CD14-positive monocyte (primary cell): Measurements from ENCODE around the gene PTPRU. TPM values are rescaled to one million over a fixed set of nuclear protein-coding genes. Genes with fewer than 3 reads are reported as not detected.
"Not testable (repeated sequence)": the region's sequence is repeated elsewhere in the genome, so short reads cannot be mapped to it uniquely, and the experiment has no call there.

Source experiments
- DNase-seq, 3 donors: peaks; one replicate each; pipeline ENCODE4 v3.0.0-alpha.2; 2011 to 2022
- H2AFZ ChIP-seq: 2 replicates; pipeline ENCODE4 v1.6.0; 2012; ENCODE audit warnings: mild to moderate bottlenecking, low read depth, low read length, inconsistent platforms; ENCODE audit not compliant: insufficient read depth, poor library complexity, severe bottlenecking
- H3K27ac ChIP-seq, 2 donors: 1 replicate in 1 of 2; 2 replicates in 1 of 2; pipeline ENCODE4 v1.5.1; 2012 to 2013; ENCODE audit warnings: low read length in 2 of 2, control low read depth in 1 of 2, inconsistent platforms in 1 of 2, low read depth in 1 of 2, mild to moderate bottlenecking in 1 of 2
- H3K27me3 ChIP-seq, 2 donors: one replicate each; pipeline versions ENCODE4 v1.6.0 to v1.6.1; 2011 to 2013; ENCODE audit warnings: low read length in 2 of 2; ENCODE audit not compliant: control insufficient read depth in 2 of 2, insufficient read depth in 2 of 2
- H3K36me3 ChIP-seq, 2 donors: replicated peaks in 1 of 2; 1 replicate in 1 of 2; 2 replicates in 1 of 2; pipeline versions ENCODE4 v1.5.1 to v1.6.1; 2012 to 2013; ENCODE audit warnings: low read length in 2 of 2, control low read depth in 1 of 2, inconsistent platforms in 1 of 2, mild to moderate bottlenecking in 1 of 2; ENCODE audit not compliant: insufficient read depth in 2 of 2, control insufficient read depth in 1 of 2
- H3K4me1 ChIP-seq, 2 donors: 1 replicate in 1 of 2; 2 replicates in 1 of 2; pipeline versions ENCODE4 v1.5.1 to v1.6.1; 2012 to 2013; ENCODE audit warnings: low read length in 2 of 2, control low read depth in 1 of 2, inconsistent platforms in 1 of 2, mild to moderate bottlenecking in 1 of 2, moderate library complexity in 1 of 2; ENCODE audit not compliant: insufficient read depth in 2 of 2, control insufficient read depth in 1 of 2
- H3K4me2 ChIP-seq: replicated peaks from 2 replicates; pipeline ENCODE3; 2012; ENCODE audit warnings: low read length, moderate library complexity, mild to moderate bottlenecking; ENCODE audit not compliant: poor library complexity, severe bottlenecking; ENCODE audit errors: extremely low read depth
- H3K4me3 ChIP-seq, 3 experiments: fragments of 200-600 bp in 1 of 3; sonication (generic) in 1 of 3; replicated peaks in 1 of 3; 1 replicate in 2 of 3; 2 replicates in 1 of 3; pipeline ENCODE4 v1.5.1; 2011 to 2013; ENCODE audit warnings: low read length in 3 of 3, mild to moderate bottlenecking in 3 of 3, control low read depth in 2 of 3, low read depth in 2 of 3, inconsistent platforms in 1 of 3, moderate library complexity in 1 of 3
- H3K79me2 ChIP-seq: 2 replicates; pipeline ENCODE4 v1.6.0; 2012; ENCODE audit warnings: mild to moderate bottlenecking, control low read depth, inconsistent platforms, low read length, moderate library complexity; ENCODE audit not compliant: insufficient read depth
- H3K9ac ChIP-seq: 2 replicates; pipeline ENCODE4 v1.6.0; 2017; ENCODE audit warnings: low read length, mild to moderate bottlenecking; ENCODE audit not compliant: insufficient read depth, poor library complexity, severe bottlenecking
- H3K9me3 ChIP-seq, 2 donors: replicated peaks in 1 of 2; 1 replicate in 1 of 2; 2 replicates in 1 of 2; pipeline versions ENCODE4 v1.5.1 to v1.6.1; 2012 to 2013; ENCODE audit warnings: low read length in 2 of 2, control low read depth in 1 of 2; ENCODE audit not compliant: control insufficient read depth in 1 of 2, insufficient read depth in 1 of 2
- H4K20me1 ChIP-seq: 2 replicates; pipeline ENCODE4 v1.6.0; 2012; ENCODE audit warnings: mild to moderate bottlenecking, low read length, control low read depth, moderate library complexity; ENCODE audit not compliant: insufficient read depth
- H3K27ac Mint-ChIP-seq, 7 donors: one replicate each; pipeline ENCODE4 v1.8.0; 2020; ENCODE audit warnings: mild to moderate bottlenecking in 7 of 7, mixed read lengths in 7 of 7, moderate library complexity in 6 of 7, inconsistent platforms in 2 of 7
- H3K27me3 Mint-ChIP-seq, 3 donors: one replicate each; pipeline ENCODE4 v1.8.0; 2021 to 2022; ENCODE audit warnings: low read depth in 3 of 3, mild to moderate bottlenecking in 3 of 3, mixed read lengths in 3 of 3, moderate library complexity in 3 of 3, inconsistent platforms in 1 of 3
- H3K36me3 Mint-ChIP-seq, 2 donors: one replicate each; pipeline ENCODE4 v1.8.0; 2020; ENCODE audit warnings: mixed read lengths in 2 of 2, inconsistent platforms in 1 of 2, mild to moderate bottlenecking in 1 of 2
- H3K4me1 Mint-ChIP-seq: one replicate; pipeline ENCODE4 v1.8.0; 2020; ENCODE audit warnings: mild to moderate bottlenecking, mixed read lengths
- H3K4me3 Mint-ChIP-seq, 2 donors: one replicate each; pipeline ENCODE4 v1.8.0; 2020; ENCODE audit warnings: mild to moderate bottlenecking in 2 of 2, mixed read lengths in 2 of 2, moderate library complexity in 1 of 2
- H3K9me3 Mint-ChIP-seq, 7 donors: one replicate each; pipeline ENCODE4 v1.8.0; 2020 to 2022; ENCODE audit warnings: mixed read lengths in 7 of 7, mild to moderate bottlenecking in 6 of 7, moderate library complexity in 6 of 7, inconsistent platforms in 2 of 7
- CTCF ChIP-seq: fragments of 200-600 bp; IDR thresholded peaks from one replicate; pipeline ENCODE4 v1.8.0; 2022; ENCODE audit warnings: antibody characterized with exemption, mild to moderate bottlenecking
- WGBS: methylation state at CpG from one replicate; pipeline ENCODE4 v1.1.5; 2013; ENCODE audit warnings: missing lambda C conversion rate; ENCODE audit not compliant: insufficient coverage; 5-methylcytosine and 5-hydroxymethylcytosine counted together
- intact Hi-C, 2 donors: fragments of 100-400 bp; cut with micrococcal nuclease; formaldehyde crosslinking; loops; one replicate each; pipeline versions ENCODE4 v1.15.0 to v1.15.1; 2023
- polyA plus RNA-seq, 3 donors: library from polyadenylated mRNA; depleted of rRNA in 1 of 3; unstranded in 2 of 3; stranded (reverse) in 1 of 3; fragments of 300-500 nt in 2 of 3; fragments of >200 nt in 1 of 3; fragmentation: Illumina TruSeq in 2 of 3; gene quantifications; 1 replicate in 2 of 3; 2 replicates in 1 of 3; pipeline ENCODE4 v1.2.3, GENCODE V29; 2012 to 2021

The PTPRU gene
- polyA plus RNA-seq, 3 donors = 0.42 to 1.4 TPM; not detected in 1

- Histone ChIP-seq H3K36me3 (peaks cover 17 to 26% of the 10 kb centered on the region in 2 donors), H3K27ac (no peak overlapping the region), H4K20me1 (no peaks in the 10 kb centered on the region), H3K4me2 (no peak overlapping the region), H3K27me3 (no peaks in the 10 kb centered on the region), H3K4me1 (no peaks in the 10 kb centered on the region), H3K4me3 (no peak overlapping the region), H3K79me2 (no peaks in the 10 kb centered on the region), H2AFZ (no peak overlapping the region), H3K9ac (no peak overlapping the region), H3K9me3 (no peaks in the 10 kb centered on the region)
- H3K27me3 Mint-ChIP-seq = no peaks in the 10 kb centered on the region
- H3K27ac Mint-ChIP-seq = peak overlapping the region in 1 of 7 donors; percentile 39
- no peak for TF ChIP-seq CTCF
- intact Hi-C loops = no loop called here
- H3K36me3 Mint-ChIP-seq = peaks cover 27% of the 10 kb centered on the region in 2 donors
- WGBS = no CpG with 5 or more reads among the region's 2 CpGs
- H3K9me3 Mint-ChIP-seq = no peaks in the 10 kb centered on the region
- DNase-seq = no peak
- no peak overlapping the region for H3K4me3 Mint-ChIP-seq
- H3K4me1 Mint-ChIP-seq = peaks cover 5% of the 10 kb centered on the region
These were observed 18.1 kb upstream of the PTPRU start for GRCh38 chr1:29218223-29218622.

GRCh38 chr1:29221296-29221695, 15.0 kb upstream of the PTPRU start:
- Histone ChIP-seq H4K20me1 (no peaks in the 10 kb centered on the region), H3K36me3 (peaks cover under 1 to 9% of the 10 kb centered on the region in 2 donors), H3K27me3 (no peaks in the 10 kb centered on the region), H3K4me2 (no peak overlapping the region), H3K9me3 (no peaks in the 10 kb centered on the region), H3K79me2 (no peaks in the 10 kb centered on the region), H3K27ac (no peak overlapping the region), H3K4me1 (no peaks in the 10 kb centered on the region), H2AFZ (no peak overlapping the region), H3K9ac (no peak overlapping the region), H3K4me3 (no peak overlapping the region)
- intact Hi-C loops = no loop called here
- H3K27ac Mint-ChIP-seq = peak overlapping the region in 1 of 7 donors; percentile 44
- no peak for TF ChIP-seq CTCF
- H3K9me3 Mint-ChIP-seq = no peaks in the 10 kb centered on the region
- H3K36me3 Mint-ChIP-seq = peaks cover 9 to 18% of the 10 kb centered on the region in 2 donors
- no peak overlapping the region for H3K4me3 Mint-ChIP-seq
- WGBS = 100% methylated on average over 2 of the region's 3 CpGs
- peaks cover 5% of the 10 kb centered on the region for H3K4me1 Mint-ChIP-seq
- H3K27me3 Mint-ChIP-seq = no peaks in the 10 kb centered on the region
- no peak for DNase-seq

GRCh38 chr1:29222260-29222659, 14.1 kb upstream of the PTPRU start:
- H3K27me3 Mint-ChIP-seq, intact Hi-C loops, H3K9me3 Mint-ChIP-seq, H3K9me3 ChIP-seq, H2AFZ ChIP-seq, H3K4me2 ChIP-seq, H3K4me1 Mint-ChIP-seq, H3K9ac ChIP-seq, H3K27me3 ChIP-seq, H3K79me2 ChIP-seq, H3K4me3 Mint-ChIP-seq, H4K20me1 ChIP-seq, H3K27ac ChIP-seq, DNase-seq, H3K36me3 ChIP-seq, H3K4me1 ChIP-seq, H3K4me3 ChIP-seq: not testable (repeated sequence)
- Mint-ChIP-seq H3K27ac (peak overlapping the region in 1 of 7 donors; percentile 13), H3K36me3 (peaks cover 9 to 17% of the 10 kb centered on the region in 2 donors)
- 97% methylated on average over 3 of the region's 6 CpGs for WGBS
